Measurements from ENCODE around the gene MRPL10. TPM values are rescaled to one million over a fixed set of nuclear protein-coding genes. Genes with fewer than 3 reads are reported as not detected.

MRPL10 gene
- total and polyA plus RNA-seq, 2 experiments from 2014 or later: 70.0 to 87.1 TPM

DNA sequence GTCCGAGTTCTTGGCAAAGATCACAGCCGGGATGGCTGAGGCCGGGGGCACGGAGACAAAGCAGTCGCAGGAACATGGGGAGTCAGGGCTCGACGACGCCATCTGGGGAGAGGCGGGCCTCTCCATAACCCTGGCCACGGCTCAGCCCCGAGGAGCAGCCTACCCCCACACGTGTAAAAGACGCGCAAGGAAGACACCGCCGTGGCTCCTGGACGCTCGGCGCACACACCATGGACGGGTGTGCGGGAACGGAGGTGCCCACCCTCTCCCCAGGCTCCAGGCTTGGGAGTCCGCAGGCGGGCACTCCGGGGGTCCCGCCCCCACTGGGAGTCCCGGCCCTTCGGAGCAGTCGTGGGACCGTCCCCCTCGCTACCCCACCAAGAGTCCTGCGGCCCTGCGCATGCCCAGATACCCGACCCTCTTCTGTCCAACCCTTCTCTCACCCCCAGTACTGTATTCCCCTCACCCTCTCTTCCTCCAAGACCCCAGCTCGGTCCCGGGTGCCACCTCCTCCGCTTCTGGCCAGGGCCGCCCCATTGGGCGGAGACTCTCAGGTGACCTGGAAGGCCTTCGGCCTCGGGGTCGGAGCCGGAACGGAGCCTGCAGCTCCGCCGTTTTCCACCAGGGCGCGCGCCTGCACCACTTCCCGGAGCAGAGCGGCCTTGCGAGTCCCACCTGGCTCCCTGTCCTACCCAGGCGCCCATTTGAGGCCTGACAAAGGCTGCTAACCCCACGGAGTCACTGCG lies 9.6 kb upstream of the MRPL10 start, which contains the start of gene SCRN2:
Gene SCRN2, minus strand, starts transcription at position 532 of the 746 bp plus-strand sequence. Its CDS starts 430 bp downstream, at position 102.
- Histone ChIP-seq H3K27me3 (no peaks in the 10 kb centered on the region), H3K36me3 (peaks cover 3% of the 10 kb centered on the region), H3K27ac (peak within 1 kb of the TSS; percentile 72), H3K4me1 (ENCODE audit: low read depth) (peaks cover 30% of the 10 kb centered on the region), H3K9me3 (ENCODE audit: low read depth) (no peaks in the 10 kb centered on the region), H3K4me3 (peak within 1 kb of the TSS; percentile 74)
- DNase-seq (ENCODE audit: low read depth in 1 of 2, low spot score in 1 of 2): peak; percentile 86 to 95
- TF ChIP-seq, protein P1, sequence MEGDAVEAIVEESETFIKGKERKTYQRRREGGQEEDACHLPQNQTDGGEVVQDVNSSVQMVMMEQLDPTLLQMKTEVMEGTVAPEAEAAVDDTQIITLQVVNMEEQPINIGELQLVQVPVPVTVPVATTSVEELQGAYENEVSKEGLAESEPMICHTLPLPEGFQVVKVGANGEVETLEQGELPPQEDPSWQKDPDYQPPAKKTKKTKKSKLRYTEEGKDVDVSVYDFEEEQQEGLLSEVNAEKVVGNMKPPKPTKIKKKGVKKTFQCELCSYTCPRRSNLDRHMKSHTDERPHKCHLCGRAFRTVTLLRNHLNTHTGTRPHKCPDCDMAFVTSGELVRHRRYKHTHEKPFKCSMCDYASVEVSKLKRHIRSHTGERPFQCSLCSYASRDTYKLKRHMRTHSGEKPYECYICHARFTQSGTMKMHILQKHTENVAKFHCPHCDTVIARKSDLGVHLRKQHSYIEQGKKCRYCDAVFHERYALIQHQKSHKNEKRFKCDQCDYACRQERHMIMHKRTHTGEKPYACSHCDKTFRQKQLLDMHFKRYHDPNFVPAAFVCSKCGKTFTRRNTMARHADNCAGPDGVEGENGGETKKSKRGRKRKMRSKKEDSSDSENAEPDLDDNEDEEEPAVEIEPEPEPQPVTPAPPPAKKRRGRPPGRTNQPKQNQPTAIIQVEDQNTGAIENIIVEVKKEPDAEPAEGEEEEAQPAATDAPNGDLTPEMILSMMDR (IDR thresholded peaks at IDR 0.05; ENCODE audit: low read depth, low read length): peak; percentile 92

DNA sequence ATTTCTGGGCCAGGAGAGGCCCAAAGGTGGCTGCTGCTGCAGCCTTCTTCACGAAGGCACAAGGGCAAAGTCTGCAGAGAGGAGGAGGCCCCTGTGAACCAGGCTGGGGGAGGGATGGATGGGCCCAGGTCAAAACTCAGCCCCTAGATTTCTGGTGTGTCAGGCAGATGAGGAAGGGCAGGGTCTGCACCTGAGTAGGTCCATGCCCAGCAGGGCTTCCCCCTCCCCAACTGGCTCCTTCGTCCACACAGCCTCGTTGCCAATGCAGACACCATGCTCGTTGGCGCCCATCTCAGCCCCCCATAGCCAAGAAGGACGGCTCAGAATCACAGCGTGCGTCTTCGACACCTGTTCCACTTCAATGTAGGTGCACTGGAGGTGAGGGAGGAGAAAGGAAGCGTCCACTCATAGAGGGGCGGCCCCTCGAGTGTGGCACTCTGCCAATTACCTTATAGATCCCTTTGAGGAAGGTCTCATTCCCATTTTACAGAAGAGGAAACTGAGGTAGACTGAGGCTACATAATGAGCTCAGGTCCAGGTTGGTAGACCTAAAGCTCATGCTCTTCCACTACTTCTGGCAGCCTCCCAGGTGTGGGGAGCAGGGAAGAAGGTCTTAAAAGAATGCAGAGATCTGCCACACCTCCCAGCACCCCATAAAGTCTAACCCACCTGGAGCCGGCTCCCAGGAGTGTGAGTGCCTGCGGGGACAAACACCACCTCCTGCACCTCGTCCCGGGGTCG lies 8.8 kb upstream of the MRPL10 start:
- no peak for DNase-seq (ENCODE audit: low read depth in 1 of 2, low spot score in 1 of 2)
- peaks cover 3% of the 10 kb centered on the region for H3K36me3 ChIP-seq
- peak overlapping the region; percentile 72 for H3K27ac ChIP-seq
- H3K4me3 ChIP-seq: peak overlapping the region; percentile 74
- H3K4me1 ChIP-seq (ENCODE audit: low read depth): peaks cover 23% of the 10 kb centered on the region
- no peaks in the 10 kb centered on the region for H3K9me3 ChIP-seq (ENCODE audit: low read depth)
- TF ChIP-seq, protein P1 (IDR thresholded peaks at IDR 0.05; ENCODE audit: low read depth, low read length): no peak
- H3K27me3 ChIP-seq: no peaks in the 10 kb centered on the region

- Histone ChIP-seq H3K4me3 (no peak overlapping the region), H3K27me3 (no peaks in the 10 kb centered on the region), H3K27ac (no peak overlapping the region), H3K36me3 (peaks cover 3% of the 10 kb centered on the region), H3K9me3 (ENCODE audit: low read depth) (no peaks in the 10 kb centered on the region), H3K4me1 (ENCODE audit: low read depth) (peaks cover 13% of the 10 kb centered on the region)
- TF ChIP-seq, protein P1 (IDR thresholded peaks at IDR 0.05; ENCODE audit: low read depth, low read length): no peak
- DNase-seq (ENCODE audit: low read depth in 1 of 2, low spot score in 1 of 2): no peak
These were observed 7.7 kb upstream of the MRPL10 start for GRCh38 chr17:47839071-47839470.

- peaks cover 12% of the 10 kb centered on the region for H3K4me1 ChIP-seq (ENCODE audit: low read depth)
- TF ChIP-seq, protein P1 (IDR thresholded peaks at IDR 0.05; ENCODE audit: low read depth, low read length): no peak
- no peak overlapping the region for H3K27ac ChIP-seq
- H3K36me3 ChIP-seq: peaks cover 3% of the 10 kb centered on the region
- DNase-seq (ENCODE audit: low read depth in 1 of 2, low spot score in 1 of 2): no peak
- no peak overlapping the region for H3K4me3 ChIP-seq
- no peaks in the 10 kb centered on the region for H3K9me3 ChIP-seq (ENCODE audit: low read depth)
- H3K27me3 ChIP-seq: no peaks in the 10 kb centered on the region
These were observed 7.3 kb upstream of the MRPL10 start for GRCh38 chr17:47838636-47839035.

- H3K36me3 ChIP-seq: peaks cover 3% of the 10 kb centered on the region
- H3K27me3 ChIP-seq: no peaks in the 10 kb centered on the region
- H3K4me3 ChIP-seq: no peak overlapping the region
- no peak overlapping the region for H3K27ac ChIP-seq
- no peak for DNase-seq (ENCODE audit: low read depth in 1 of 2, low spot score in 1 of 2)
- peaks cover 8% of the 10 kb centered on the region for H3K4me1 ChIP-seq (ENCODE audit: low read depth)
- no peaks in the 10 kb centered on the region for H3K9me3 ChIP-seq (ENCODE audit: low read depth)
- TF ChIP-seq, protein P1 (IDR thresholded peaks at IDR 0.05; ENCODE audit: low read depth, low read length): no peak
These were observed 6.2 kb upstream of the MRPL10 start for GRCh38 chr17:47837401-47838039.

All from cardiac muscle cell (in vitro differentiated cells and primary cell).